Right lobe of liver (tissue), 6 donors: ENCODE measurements around the gene FADS1. TPM values are rescaled to one million over a fixed set of nuclear protein-coding genes. Genes with fewer than 3 reads are reported as not detected.

Experiments
- ATAC-seq, 4 donors: fragments of 200-7000 bp; cut with Tn5 transposase; one replicate each; pipeline ENCODE4 v1.9.1; 2020; ENCODE audit warnings: mild to moderate bottlenecking in 4 of 4, moderate library complexity in 4 of 4
- DNase-seq, 3 donors: peaks; one replicate each; pipeline ENCODE4 v3.0.0-alpha.2; 2020
- H3K27ac ChIP-seq, 3 donors: fragments of 200-600 bp; one replicate each; pipeline ENCODE4 v1.8.0; 2022
- H3K27me3 ChIP-seq, 2 donors: fragments of 200-600 bp; one replicate each; pipeline ENCODE4 v1.8.0; 2022
- H3K36me3 ChIP-seq, 4 donors: fragments of 200-600 bp; sonication (generic) in 1 of 4; one replicate each; pipeline versions ENCODE4 v1.5.1 to v1.8.0; 2017 to 2022; ENCODE audit warnings: control low read depth in 1 of 4
- H3K4me1 ChIP-seq, 4 donors: fragments of 200-600 bp; sonication (generic) in 1 of 4; one replicate each; pipeline versions ENCODE4 v1.5.1 to v1.8.0; 2017 to 2022; ENCODE audit warnings: control low read depth in 1 of 4
- H3K4me3 ChIP-seq, 3 donors: fragments of 200-600 bp; one replicate each; pipeline ENCODE4 v1.8.0; 2022
- H3K9me3 ChIP-seq, 4 donors: fragments of 200-600 bp; sonication (generic) in 1 of 4; one replicate each; pipeline versions ENCODE4 v1.5.1 to v1.8.0; 2017 to 2022; ENCODE audit warnings: control low read depth in 1 of 4
- POLR2A ChIP-seq: fragments of 450-650 bp; IDR thresholded peaks from one replicate; pipeline ENCODE4 v1.6.1; 2017; ENCODE audit warnings: antibody characterized with exemption, mild to moderate bottlenecking
- WGBS: methylation state at CpG from one replicate; pipeline ENCODE4 v1.1.6; 2018; ENCODE audit warnings: low coverage, low lambda C conversion rate; ENCODE audit not compliant: insufficient coverage; ENCODE audit errors: missing lambda C conversion rate; 5-methylcytosine and 5-hydroxymethylcytosine counted together
- intact Hi-C, 2 donors: fragments of 100-400 bp; cut with DNase I; formaldehyde crosslinking; loops; one replicate each; pipeline versions ENCODE4 v1.11.2 to v1.14.1; 2022
- total RNA-seq, 6 experiments: library from RNA; depleted of rRNA in 2 of 6; stranded (reverse); fragments of >200 nt in 2 of 6; fragmentation: NEBNext Ultra II Directional in 3 of 6; extraction: Animal tissue kit (Norgen Biotek cat#: 25700) in 3 of 6; gene quantifications; one replicate each; pipeline versions ENCODE4 v1.1.0 to v1.2.4, GENCODE V29; 2016 to 2023
- TF ChIP-seq, protein P1 (sequence below), 4 donors: fragments of 200-600 bp in 3 of 4; fragments of 450-650 bp in 1 of 4; IDR thresholded peaks; one replicate each; pipeline versions ENCODE4 v1.5.1 to v1.8.0; 2016 to 2022; ENCODE audit warnings: antibody characterized with exemption in 4 of 4, mild to moderate bottlenecking in 2 of 4
- donor health status: DM: no; HTN: yes; CAD: no.
- donor health status: DM: no; HTN: no; CAD: no.
- donor health status: DM: no; HTN: no; CAD: no.
- donor health status: DM: no; HTN: yes; CAD: no.
- donor health status: DM: no; HTN: yes; CAD: no.

Gene FADS1
- total RNA-seq, 6 experiments from 2014 or later: 18.3 to 87.6 (median 34.8) TPM

- TF ChIP-seq, protein P1, sequence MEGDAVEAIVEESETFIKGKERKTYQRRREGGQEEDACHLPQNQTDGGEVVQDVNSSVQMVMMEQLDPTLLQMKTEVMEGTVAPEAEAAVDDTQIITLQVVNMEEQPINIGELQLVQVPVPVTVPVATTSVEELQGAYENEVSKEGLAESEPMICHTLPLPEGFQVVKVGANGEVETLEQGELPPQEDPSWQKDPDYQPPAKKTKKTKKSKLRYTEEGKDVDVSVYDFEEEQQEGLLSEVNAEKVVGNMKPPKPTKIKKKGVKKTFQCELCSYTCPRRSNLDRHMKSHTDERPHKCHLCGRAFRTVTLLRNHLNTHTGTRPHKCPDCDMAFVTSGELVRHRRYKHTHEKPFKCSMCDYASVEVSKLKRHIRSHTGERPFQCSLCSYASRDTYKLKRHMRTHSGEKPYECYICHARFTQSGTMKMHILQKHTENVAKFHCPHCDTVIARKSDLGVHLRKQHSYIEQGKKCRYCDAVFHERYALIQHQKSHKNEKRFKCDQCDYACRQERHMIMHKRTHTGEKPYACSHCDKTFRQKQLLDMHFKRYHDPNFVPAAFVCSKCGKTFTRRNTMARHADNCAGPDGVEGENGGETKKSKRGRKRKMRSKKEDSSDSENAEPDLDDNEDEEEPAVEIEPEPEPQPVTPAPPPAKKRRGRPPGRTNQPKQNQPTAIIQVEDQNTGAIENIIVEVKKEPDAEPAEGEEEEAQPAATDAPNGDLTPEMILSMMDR (IDR thresholded peaks at IDR 0.05): no peak
- TF ChIP-seq POLR2A: no peak
- Histone ChIP-seq H3K36me3 (no peaks in the 10 kb centered on the region), H3K9me3 (no peaks in the 10 kb centered on the region), H3K4me1 (peaks cover 0 to 15% (median 6%) of the 10 kb centered on the region in 4 donors), H3K27me3 (no peaks in the 10 kb centered on the region), H3K4me3 (peak overlapping the region; percentile 56 to 62 (median 57)), H3K27ac (peak overlapping the region; percentile 54 to 88 (median 64))
- intact Hi-C loops: no loop called here
- ATAC-seq (no peak), DNase-seq (peak in 1 of 3 donors; percentile 34)
- 19% methylated on average over 17 of the region's 23 CpGs for WGBS
Observed at GRCh38 chr11:61826930-61827570, 10.2 kb upstream of the FADS1 start.

GRCh38 chr11:61820174-61820573 lies 3.4 kb upstream of the FADS1 start:
- Histone ChIP-seq H3K9me3 (no peaks in the 10 kb centered on the region), H3K27me3 (no peaks in the 10 kb centered on the region), H3K27ac (peak overlapping the region in 1 of 3 donors; percentile 63), H3K4me1 (peaks cover 0 to 15% (median 4%) of the 10 kb centered on the region in 4 donors), H3K4me3 (no peak overlapping the region), H3K36me3 (no peaks in the 10 kb centered on the region)
- TF ChIP-seq, protein P1 (IDR thresholded peaks at IDR 0.05): no peak
- TF ChIP-seq POLR2A: no peak
- no peak for DNase-seq
- ATAC-seq: peak in 1 of 4 donors; percentile 24
- WGBS: 19% methylated on average over 2 of the region's 2 CpGs
- intact Hi-C loops: no loop called here

- Histone ChIP-seq H3K27ac (peak overlapping the region in 2 of 3 donors; percentile 95 to 96), H3K4me1 (peaks cover 0 to 15% (median 4%) of the 10 kb centered on the region in 4 donors), H3K27me3 (no peaks in the 10 kb centered on the region), H3K36me3 (peaks cover 0 to under 1% (median 0%) of the 10 kb centered on the region in 4 donors), H3K9me3 (no peaks in the 10 kb centered on the region), H3K4me3 (peak overlapping the region in 2 of 3 donors; percentile 45 to 64)
- ATAC-seq: no peak
- no peak for DNase-seq
- no peak for TF ChIP-seq POLR2A
- TF ChIP-seq, protein P1 (IDR thresholded peaks at IDR 0.05): no peak
- intact Hi-C loops: no loop called here
- 46% methylated on average over 6 of the region's 6 CpGs for WGBS
Observed at GRCh38 chr11:61817471-61818202, 834 bp upstream of the FADS1 start.

DNA sequence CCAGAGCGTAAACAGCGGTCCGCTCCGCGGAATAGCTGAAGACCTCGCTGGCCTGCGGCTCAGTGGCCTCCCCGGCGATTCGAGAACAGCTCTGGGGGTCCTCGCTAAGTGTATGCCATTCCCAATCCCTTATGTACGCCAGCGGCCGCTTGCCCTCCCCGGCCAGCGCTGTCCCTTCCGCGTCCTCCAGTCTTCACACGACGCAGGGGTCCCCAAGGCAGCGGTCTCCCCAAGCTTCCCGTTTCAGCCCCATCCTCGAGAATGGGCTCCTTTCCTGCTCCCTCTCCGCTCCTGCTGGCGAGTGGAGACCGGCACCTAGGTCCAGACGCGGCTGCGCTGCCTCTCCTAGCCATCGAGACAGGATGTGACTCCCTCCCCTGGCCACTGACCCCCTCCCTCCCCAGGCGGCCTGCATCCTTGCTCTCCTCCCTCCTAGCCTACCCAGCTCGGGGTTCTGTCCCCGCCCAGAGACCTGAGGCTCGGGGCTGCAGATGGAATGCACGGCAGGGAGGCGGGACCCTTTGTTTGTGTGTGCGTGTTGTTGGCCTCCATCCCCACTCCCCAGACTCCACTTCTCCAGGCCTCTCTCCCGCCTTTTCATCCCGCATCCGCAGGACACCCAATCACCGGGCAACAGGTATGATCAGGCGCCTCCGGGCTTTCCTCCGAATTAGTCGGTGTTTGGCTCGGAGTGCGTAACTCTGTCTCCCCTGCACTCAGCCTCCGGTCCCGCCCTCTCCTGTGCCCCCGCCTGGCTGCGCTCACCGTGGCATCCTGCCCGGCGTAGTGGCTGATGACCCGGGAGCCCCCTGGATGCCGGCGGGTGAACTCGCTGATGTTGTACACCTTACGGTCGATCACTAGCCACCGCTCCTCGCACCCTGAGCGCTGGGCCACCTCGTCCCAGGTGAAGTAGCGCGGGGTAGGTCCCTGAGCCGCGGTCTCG lies 740 bp downstream of the FADS1 start:
- intact Hi-C loops: no loop called here
- H3K36me3 ChIP-seq: peaks cover 0 to 10% (median 3%) of the 10 kb centered on the region in 4 donors
- H3K27me3 ChIP-seq: no peaks in the 10 kb centered on the region
- H3K4me3 ChIP-seq: peak overlapping the region; percentile 45 to 68 (median 64)
- peak overlapping the region; percentile 95 to 99 (median 96) for H3K27ac ChIP-seq
- no peak for TF ChIP-seq POLR2A
- TF ChIP-seq, protein P1 (IDR thresholded peaks at IDR 0.05): no peak
- H3K4me1 ChIP-seq: peaks cover 0 to 12% (median 3%) of the 10 kb centered on the region in 4 donors
- ATAC-seq: peak; percentile 14 to 32 (median 28)
- peak; percentile 68 to 79 (median 74) for DNase-seq
- WGBS: 0% methylated on average over 20 of the region's 69 CpGs
- no peaks in the 10 kb centered on the region for H3K9me3 ChIP-seq
